NCI-H2081 treated with DMSO at 0.1 percent for 48 hours (cell line): ENCODE results near the gene DNAJC11.
"Not testable (repeated sequence)": the region's sequence is repeated elsewhere in the genome, so short reads cannot be mapped to it uniquely, and the experiment has no call there.

Experiments
- DNase-seq: peaks from one replicate; lab custom pipeline; 2025; lab: John Stamatoyannopoulos, UW

Gene DNAJC11

GRCh38 chr1:6623269-6623965 is 78.2 kb downstream of the DNAJC11 start:
- DNase-seq = no peak

GRCh38 chr1:6622396-6623152 is 79.0 kb downstream of the DNAJC11 start:
- no peak for DNase-seq

DNA sequence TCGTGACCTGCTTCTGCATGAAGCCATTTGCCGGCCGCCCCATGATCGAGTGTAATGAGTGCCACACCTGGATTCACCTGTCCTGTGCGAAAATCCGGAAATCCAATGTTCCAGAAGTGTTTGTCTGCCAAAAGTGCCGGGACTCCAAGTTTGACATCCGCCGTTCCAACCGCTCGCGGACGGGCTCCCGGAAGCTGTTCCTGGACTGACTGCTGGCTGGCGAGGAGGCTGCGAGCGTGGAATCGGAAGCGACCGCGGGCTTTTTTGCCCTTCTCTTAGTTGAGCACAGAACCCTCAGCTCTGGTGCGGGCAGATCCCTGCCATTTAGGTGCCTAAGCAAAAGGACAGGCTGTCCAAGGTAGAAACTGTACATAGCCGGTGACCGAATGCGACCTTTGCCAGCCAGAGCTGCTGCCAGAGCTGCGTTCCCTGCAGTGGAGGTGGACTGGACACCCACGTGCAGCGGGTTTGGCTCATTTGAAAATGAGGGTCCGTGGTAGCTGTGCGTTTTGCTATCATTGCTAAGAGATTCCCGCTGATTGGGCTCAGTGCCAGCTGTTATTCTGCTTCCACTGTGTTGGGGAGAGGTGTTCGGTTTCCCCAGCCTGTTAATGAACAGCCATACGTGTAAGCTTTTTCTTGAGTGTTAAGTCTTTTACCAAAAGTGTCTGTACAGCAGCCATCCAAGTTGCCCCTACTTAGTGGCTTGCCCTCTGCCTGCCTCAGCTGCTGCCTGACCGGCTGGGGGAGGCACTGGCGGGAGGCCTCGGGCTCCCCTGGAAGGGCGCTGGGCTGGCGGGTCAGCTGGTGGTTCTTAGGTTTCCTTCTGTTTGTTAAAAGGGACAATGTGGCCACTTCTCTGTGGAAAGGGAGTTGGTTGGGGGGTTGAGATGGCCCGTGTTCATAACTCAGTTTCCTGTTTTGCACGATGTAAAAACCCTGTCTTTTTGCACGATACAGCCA is 79.9 kb downstream of the DNAJC11 start:
- no peak for DNase-seq

DNA sequence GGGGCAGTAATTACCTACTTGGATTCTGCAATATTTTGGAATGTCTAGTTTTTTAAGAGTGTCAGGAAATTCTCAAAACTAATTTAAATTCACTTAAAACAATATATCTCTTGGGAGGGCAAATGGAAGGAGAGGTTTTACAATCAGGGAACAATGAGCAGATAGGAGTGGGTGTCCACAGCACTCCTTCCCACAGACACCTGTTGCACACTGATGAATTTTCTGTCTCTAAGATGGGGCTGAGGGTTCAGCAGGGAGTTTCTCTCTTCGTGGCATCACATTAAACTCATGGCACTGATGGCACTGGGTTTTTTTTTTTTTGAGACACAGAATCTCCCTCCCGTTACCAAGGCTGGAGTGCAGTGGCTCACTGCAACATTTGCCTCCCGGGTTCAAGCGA is 82.6 kb downstream of the DNAJC11 start:
- no peak for DNase-seq

- DNase-seq = no peak
Observed at GRCh38 chr1:6614929-6615785, 86.5 kb downstream of the DNAJC11 start.

DNA sequence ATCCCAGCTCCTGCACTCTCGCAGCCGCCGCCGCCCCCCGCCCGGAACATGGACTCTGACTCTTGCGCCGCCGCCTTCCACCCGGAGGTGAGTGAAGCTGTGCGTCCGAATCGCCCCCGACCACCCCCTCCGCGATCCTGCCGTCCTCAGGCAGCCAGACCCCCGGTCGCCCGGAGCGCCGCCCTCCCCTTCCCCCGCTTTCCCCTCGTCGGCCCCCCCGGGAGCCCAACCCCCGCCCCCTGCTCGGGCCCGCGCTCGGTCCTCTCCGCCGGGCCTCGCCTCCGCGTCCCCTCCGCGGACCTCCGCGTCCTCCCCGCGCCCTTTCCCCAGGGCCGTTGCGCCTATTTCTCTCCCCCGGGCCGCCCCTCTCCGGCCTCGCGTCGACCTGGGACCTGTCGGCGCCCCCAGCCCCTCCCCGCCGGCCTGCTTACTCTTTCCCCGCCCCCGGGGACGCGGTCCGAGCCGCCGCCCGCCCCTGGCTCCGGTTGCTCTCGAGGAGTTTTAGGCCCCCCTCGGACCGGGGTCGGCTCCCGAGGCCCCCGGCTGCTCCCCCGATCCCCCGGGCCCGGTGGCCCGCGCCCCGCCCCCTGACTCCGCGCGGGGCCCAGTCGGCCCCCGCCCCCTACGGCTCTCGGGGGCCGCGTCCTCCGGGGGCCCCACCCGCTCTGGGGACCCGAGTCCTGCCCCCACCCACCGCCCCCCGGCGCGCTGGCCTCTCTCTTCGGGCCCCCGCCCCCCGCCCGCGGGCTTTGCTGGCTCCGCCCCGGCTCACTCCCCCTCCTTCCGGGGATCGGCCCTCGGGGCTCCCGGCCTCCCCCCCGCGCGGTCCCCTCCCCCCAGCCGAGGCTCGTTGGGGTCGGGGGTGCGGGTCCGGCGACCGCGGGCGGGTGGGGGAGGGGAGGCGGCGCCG is 87.3 kb downstream of the DNAJC11 start:
- no peak for DNase-seq

DNA sequence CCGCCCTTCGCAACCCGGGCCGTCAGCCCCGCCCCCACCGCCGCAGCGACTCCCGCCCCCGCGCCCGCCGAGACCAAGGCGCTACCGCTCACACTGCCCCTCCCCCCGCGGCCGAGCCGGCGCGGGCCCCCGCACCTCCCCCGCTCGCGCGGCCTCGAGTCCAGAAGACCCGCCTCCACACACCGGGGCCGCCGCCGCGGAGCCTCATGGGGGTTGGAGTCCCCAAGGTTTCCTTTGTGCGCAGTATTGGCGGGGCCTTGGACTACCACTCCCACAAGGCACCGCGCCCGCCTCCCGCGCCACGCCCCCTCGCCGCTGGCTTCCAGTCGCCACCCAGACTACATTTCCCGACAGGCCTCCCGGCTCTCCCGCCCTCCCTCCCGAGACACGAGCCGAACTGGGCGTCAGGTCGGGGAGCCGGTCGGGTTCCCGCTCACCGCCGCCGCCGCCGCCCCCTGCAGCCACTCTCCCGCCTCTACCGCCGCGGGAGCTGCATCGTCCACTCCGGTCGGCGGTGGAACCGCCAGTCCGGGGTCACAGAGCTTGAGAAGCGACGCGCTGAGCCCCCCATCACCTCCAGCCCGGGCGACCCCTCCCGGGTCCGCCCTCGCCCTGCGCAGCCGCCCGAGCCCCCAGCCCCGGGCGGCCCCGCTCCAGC is 88.1 kb downstream of the DNAJC11 start, which contains the start of gene PHF13:
Gene PHF13, plus strand, starts transcription at position 371 of the 658 bp plus-strand sequence. CDS start 336 bp downstream, outside the sequence.
- peak; percentile 97 for DNase-seq

- DNase-seq = no peak
Observed at GRCh38 chr1:6612641-6613360, 88.8 kb downstream of the DNAJC11 start.

DNA sequence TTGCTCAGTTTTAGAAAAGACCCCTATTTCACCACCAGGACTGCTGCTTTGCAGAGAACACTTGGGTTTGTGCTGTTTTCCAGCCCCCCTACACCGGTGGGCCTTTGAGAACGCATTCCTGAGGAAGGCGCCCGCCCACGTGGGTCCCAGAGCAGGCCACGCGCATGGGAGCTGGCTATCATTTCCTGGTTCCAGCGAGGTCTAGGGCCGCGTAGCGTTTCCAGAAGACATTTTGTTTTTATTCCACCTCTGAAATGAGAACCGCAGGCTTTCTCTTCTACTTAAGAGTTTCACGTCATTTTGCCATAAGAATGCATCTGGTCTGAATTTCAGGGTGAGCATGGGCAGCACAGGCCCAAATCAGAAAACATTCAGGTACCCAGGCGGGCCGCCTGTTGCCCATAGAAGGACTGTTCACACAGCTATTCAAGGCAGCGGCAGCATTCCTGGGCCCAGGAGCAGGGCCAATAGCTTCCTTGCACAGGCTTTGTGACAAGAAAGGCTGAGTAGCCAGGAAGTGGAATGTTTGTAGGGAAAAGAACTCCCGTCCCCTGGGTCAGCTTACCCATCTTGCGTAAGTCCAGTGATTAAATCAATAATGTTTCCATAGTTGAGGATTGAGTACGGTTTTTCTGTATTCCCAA is 97.6 kb downstream of the DNAJC11 start:
- DNase-seq = no peak

GRCh38 chr1:6603238-6603914 is 98.2 kb downstream of the DNAJC11 start:
- no peak for DNase-seq

DNA sequence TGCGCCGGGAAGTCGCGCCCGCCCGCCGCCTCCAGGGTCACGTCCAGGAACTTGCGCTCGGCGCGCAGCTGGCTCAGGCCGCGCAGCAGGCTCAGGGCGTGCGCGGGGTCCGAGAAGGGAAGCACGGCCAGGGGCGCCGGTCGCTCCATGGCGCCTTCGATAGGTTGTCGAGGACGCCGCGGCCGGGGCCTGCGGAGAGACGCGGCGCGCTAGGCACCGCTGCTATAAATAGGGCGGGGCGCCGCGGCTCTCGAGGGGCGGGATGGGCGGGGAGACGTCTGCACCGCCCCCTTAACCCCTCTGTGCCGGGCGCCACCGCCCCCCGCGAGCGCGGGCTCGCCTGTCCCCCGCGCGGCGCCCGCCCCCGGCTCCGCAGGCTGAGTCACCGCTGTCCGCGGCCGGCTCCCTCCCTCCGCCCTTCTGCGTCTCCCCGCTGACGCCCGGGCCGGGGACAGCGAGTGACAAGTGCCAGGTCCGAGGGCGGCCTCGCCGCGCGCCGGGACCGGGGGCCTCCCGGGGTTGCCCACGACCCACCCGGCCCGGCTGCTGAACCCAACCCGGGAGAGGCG is 98.9 kb downstream of the DNAJC11 start, which contains the start of gene KLHL21:
Gene KLHL21, minus strand, starts transcription at position 201 of the 569 bp plus-strand sequence. Its CDS starts 52 bp downstream, at position 149.
- no peak for DNase-seq

- no peak for DNase-seq
Observed at GRCh38 chr1:6601923-6602668, 99.5 kb downstream of the DNAJC11 start.

DNA sequence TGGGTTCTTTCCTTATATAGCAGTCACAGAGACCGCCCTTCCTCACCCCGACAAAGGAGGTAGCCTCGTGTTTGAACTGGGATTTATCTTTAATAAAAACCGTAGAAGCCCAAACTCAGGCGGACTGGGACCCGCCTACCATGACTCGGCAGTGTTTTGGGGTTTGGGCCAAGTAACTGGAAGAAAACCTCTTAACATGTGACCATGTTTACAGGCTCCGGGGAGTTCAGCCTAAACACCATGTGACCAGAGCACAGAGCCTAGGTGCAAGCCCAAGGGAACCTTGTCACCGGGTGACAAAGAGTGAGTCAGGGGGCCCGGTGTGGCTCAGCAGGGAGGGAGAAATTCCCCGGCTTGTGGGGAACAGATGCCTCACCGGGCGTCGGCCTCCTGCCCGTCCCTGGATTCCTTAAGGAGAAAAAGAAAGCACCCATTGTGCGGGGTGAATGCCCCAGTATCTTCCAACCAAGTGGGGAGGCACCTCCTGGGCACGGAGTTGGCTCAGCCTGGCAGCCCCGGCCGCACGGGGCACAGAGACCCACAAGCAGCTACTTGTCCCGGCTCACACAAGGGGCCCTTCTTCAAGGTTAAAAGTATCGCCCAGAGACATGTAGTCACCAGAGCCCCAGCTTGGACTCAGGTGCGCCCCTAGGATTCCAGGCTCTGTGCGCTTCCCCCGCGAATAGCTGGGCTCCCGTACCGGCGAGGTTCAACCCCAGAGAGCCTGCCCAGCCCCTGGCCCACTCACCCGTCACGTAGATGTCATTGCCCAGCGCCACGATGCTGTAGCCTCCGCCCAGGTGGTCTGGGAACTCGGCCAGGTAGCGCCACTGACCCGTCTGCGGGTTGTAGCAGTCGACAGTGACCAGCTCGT is 100.3 kb downstream of the DNAJC11 start:
- DNase-seq = no peak

- no peak for DNase-seq
Observed at GRCh38 chr1:6600410-6601048, 101.1 kb downstream of the DNAJC11 start.

GRCh38 chr1:6599991-6600390 is 101.6 kb downstream of the DNAJC11 start:
- DNase-seq = not testable (repeated sequence)
